AG04450 (cell line): Measurements from ENCODE around the gene BMERB1. TPM values are rescaled to one million over a fixed set of nuclear protein-coding genes. Genes with fewer than 3 reads are reported as not detected.

Experiments
- CTCF ChIA-PET: fragments of 300-600, 350-600 bp; formaldehyde crosslinking; extraction: SDS; loops from one replicate; lab custom pipeline; 2022; ENCODE audit warnings: antibody characterized with exemption, inconsistent platforms; lab: Charles Lee
- POLR2A ChIA-PET: fragments of 350-600 bp; formaldehyde crosslinking; extraction: SDS; loops from one replicate; lab custom pipeline; 2021; ENCODE audit warnings: antibody characterized with exemption, inconsistent platforms; lab: Yijun Ruan, JAX
- DNase-seq: peaks from one replicate; pipeline ENCODE4 v3.0.0-alpha.2; 2011; ENCODE audit warnings: low read depth, low spot score
- H3K27ac ChIP-seq: one replicate; pipeline ENCODE4 v1.5.1; 2012; ENCODE audit warnings: low read depth, low read length, control low read depth
- H3K27me3 ChIP-seq: one replicate; pipeline ENCODE4 v1.6.0; 2012; ENCODE audit warnings: low read length; ENCODE audit not compliant: control insufficient read depth, insufficient read depth
- H3K4me3 ChIP-seq: 2 replicates; pipeline ENCODE4 v1.5.1; 2011; ENCODE audit warnings: mild to moderate bottlenecking, low read depth, low read length, control low read depth
- H3K9me3 ChIP-seq: 2 replicates; pipeline ENCODE4 v1.5.1; 2012; ENCODE audit warnings: low read length; ENCODE audit not compliant: control insufficient read depth, insufficient read depth
- CTCF ChIP-seq: IDR thresholded peaks from 2 replicates; pipeline ENCODE4 v1.5.1; 2011; ENCODE audit warnings: low read depth, low read length, control low read depth, inconsistent platforms
- polyA plus RNA-seq: library from polyadenylated mRNA; depleted of rRNA; stranded (reverse); fragments of >200 nt; gene quantifications from 2 replicates; pipeline ENCODE4 v1.2.3, GENCODE V29; 2011; rRNA removed

Gene BMERB1
- polyA plus RNA-seq, 1 experiment: 43.9 TPM

DNA sequence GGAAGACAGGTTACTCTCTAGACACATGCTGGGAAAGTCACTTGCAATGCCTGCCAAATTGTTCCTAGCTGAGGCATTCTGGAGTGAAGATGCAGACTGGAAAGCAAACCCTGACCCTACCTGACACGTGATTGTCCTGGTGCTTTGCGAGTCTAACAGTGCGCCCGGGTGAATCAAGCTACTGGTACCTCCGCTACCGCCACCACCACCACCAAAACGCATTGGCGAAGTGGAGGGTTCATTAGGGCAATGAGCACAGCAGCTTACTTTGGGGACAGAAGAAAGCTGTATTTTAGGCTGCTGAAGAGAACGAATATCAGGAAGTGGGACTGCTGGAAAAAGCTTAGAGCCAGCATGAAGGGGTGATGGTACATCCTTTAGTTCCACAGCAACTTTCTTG, 201.5 kb downstream of the BMERB1 start:
- Histone ChIP-seq H3K27ac (no peak overlapping the region), H3K4me3 (no peak overlapping the region), H3K27me3 (no peaks in the 10 kb centered on the region), H3K9me3 (no peaks in the 10 kb centered on the region)
- CTCF ChIA-PET: interaction anchor here (1.0 kb wide), 1 partner anchor 29 kb away, joined by 3 read pairs; no protein-coding TSS in a partner anchor
- no peak for TF ChIP-seq CTCF
- POLR2A ChIA-PET: no interaction called here
- no peak for DNase-seq

DNA sequence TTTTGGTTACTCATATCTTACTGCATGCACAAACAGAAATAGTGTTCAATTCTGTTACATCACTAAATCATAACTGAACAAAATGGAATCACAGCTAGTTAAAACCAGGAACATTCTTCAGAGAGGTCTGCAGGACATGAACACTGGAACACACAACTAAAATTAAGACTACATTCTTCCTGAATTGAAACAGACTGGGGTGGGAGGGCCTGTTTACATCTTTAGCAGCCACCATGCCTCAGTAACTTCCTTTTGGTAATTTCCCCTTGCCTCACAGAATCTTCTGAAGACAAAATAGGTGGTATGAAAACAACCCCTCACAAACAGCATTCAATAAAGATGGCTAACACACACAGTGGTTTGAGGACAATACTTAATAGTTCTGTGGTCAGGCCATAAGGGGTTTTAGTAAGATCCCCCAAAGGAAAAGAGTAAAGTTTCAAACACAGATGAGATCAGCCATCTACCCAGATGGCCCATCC, 202.0 kb downstream of the BMERB1 start:
- POLR2A ChIA-PET: no interaction called here
- no peak for TF ChIP-seq CTCF

More for the DNA sequence above, 202.0 kb downstream of the BMERB1 start:
- no peak overlapping the region for H3K27ac ChIP-seq
- DNase-seq: no peak
- CTCF ChIA-PET: interaction anchor here (1.0 kb wide), 1 partner anchor 29 kb away, joined by 3 read pairs; no protein-coding TSS in a partner anchor
- H3K4me3 ChIP-seq: no peak overlapping the region
- no peaks in the 10 kb centered on the region for H3K27me3 ChIP-seq
- no peaks in the 10 kb centered on the region for H3K9me3 ChIP-seq

Other genes with a start within 250 kb of the BMERB1 start
- gene NPIPA5, start 56.3 kb upstream of the BMERB1 start, polyA plus RNA-seq: 13.3 and 15.9 TPM in 2 replicates
- gene MPV17L, start 38.8 kb upstream of the BMERB1 start, polyA plus RNA-seq: 0.10 and 0.11 TPM in 2 replicates
- 31.6 and 37.4 TPM in 2 replicates for gene MARF1, start 208.6 kb downstream of the BMERB1 start, polyA plus RNA-seq
- gene NDE1, start 215.7 kb downstream of the BMERB1 start, polyA plus RNA-seq: 28.1 and 29.9 TPM in 2 replicates